HG03139 (cell line): Measurements from ENCODE around the gene TNP1.

ENCODE experiments used
- ATAC-seq: cut with Tn5 transposase; IDR thresholded peaks from one replicate; pipeline ENCODE4 v1.9.1; 2021; ENCODE audit not compliant: unreplicated experiment

The TNP1 gene, protein sequence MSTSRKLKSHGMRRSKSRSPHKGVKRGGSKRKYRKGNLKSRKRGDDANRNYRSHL

DNA sequence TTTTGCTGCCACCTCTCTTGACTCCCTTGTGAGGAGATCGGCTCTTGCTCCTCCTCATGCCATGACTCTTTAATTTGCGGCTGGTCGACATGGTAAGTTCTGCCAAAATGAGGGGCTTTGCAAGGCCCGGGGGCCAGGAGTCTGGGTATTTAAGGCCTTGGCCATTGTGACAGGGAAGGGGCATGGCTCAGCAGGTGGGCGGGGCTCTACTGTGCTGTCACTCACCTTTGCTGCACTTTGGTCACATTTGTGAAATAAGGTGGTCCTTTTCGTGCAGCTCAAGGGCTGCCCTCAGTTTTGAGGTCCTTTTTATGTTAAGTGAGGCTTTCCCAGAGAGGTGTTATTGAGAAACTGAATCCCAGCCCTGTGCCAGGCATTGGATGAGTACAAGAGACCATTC, at the start of gene TNP1:
TNP1 (minus strand) TSS at position 121 of the 400 bp plus-strand sequence; CDS start at position 91, 30 bp downstream.
- no peak for ATAC-seq

- ATAC-seq: no peak
Measured at GRCh38 chr2:216908300-216908699, 48.4 kb upstream of the TNP1 start.

DNA sequence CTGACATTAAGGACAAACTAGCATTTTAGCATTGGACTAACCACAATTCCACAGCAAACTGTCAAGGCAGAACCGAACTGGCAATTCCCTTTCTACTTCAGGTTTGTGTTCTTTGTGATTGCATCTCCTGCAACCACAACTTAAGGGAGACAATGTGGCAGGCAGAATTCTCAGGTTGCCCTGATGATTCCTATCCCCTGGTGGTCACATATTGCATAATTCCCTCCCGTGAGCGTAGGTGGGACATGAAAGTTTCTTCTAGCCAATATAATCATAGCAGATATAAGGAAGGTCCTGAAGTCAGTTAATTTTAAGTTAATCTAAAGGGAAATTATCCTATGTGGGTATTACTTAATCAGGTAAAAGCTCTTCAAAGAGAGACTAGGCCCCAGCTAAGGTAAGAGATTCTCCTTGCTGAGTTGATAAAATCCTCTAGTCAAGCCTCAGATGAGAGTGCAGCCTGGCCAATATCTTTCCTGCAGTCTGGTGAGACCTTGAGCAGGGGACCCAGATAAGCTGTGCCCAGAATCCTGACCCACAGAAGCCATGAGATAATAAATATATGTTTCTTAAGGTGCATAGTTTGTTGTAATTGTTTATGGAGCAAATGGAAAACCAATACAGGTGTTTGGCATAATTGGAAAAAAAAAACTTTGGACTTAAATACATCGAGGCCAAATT, 45.9 kb upstream of the TNP1 start:
- ATAC-seq: no peak

GRCh38 chr2:216904974-216905373, 45.1 kb upstream of the TNP1 start:
- no peak for ATAC-seq

DNA sequence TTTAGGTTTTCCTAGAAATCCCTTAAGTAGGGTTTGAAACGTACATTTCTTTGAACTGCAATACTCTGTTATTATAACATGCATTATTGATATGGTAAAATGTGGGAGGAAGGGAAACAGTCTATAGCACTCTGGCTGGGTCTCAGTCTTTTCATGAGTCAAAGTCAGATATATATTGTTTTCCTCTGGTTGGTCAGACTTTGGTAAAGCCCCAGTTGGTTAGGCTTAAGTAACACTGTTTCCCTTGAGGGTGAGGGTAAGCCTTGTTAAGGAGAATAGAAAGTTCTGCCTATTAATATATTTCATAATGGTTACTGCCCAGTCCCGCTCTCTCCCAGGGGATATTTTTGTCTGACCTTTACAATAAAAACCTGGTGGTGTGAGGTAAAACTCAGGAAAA, 44.7 kb upstream of the TNP1 start:
- no peak for ATAC-seq

- ATAC-seq: no peak
Measured at GRCh38 chr2:216903470-216903869, 43.6 kb upstream of the TNP1 start.

- no peak for ATAC-seq
Measured at GRCh38 chr2:216901273-216901672, 41.4 kb upstream of the TNP1 start.

DNA sequence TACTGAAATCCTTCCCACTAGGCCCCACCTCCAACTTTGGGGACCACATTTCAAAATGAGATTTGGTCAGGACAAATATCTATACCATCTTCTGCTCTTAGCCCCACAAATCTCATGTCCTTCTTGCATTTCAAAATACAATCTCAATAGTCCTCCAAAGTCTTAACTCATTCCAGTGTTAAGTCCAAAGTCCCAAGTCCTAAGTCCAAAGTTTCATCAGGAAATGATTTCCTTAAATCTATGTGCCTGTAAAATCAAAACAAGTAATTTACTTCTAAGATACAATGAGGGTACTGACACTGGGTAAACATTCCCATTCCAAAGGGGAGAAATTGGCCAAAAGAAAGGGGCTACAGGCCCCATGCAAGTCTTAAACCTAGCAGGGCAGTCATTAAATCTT, 40.5 kb upstream of the TNP1 start:
- ATAC-seq: no peak

- no peak for ATAC-seq
Measured at GRCh38 chr2:216897561-216898203, 37.8 kb upstream of the TNP1 start.

DNA sequence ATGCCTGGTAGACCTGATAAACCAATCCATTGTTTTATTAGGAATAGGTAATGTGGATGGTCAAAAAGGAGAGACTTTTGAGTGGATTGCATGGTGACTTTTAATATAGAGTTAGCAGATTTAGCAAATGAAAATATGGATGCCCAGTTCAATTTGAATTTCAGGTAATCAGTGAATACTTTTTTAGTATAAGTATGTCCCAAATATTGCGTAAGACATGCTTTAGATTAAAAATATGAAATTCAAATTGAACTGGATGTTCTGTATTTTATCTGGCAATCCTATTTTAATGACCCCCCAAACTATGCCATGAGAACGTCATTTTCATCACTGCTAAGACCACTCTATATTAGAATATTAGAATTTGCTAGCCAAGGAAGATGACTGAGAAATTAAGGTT, 30.3 kb upstream of the TNP1 start:
- no peak for ATAC-seq

DNA sequence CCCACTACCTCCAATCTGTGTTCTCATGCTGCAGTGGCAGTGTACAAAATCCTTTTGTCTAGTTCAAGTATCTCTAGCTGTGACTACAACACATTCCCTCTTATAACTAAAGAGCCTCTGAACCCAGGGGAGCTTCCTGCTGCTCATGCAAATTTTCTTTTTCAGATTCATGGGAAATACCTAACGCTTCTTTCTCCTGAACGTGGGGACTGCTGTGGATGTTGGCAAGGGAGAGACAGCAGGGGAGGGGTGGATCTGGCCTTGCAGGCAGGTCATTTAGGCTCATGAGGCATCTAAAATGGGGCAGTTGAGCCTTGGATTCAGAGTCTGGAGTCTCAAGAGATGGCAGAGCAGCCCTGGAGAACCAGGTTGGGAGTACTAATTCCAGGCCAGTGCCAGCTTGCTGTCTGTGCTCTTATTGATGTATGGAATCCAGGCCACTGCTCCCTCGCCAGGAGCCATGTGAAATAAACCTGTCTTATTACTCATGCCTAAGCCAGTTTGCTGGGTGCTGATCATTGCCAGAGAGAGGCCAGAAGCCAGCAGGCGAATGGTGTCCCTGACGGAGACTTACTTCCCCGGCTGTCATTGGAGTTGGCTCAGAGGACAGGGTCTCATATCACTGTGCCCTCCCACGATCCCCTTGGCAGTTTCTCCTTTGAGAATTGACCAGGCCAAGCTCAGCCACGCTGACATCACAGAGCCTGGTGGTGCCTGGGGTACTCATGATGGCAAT, 29.2 kb upstream of the TNP1 start:
- ATAC-seq: no peak

DNA sequence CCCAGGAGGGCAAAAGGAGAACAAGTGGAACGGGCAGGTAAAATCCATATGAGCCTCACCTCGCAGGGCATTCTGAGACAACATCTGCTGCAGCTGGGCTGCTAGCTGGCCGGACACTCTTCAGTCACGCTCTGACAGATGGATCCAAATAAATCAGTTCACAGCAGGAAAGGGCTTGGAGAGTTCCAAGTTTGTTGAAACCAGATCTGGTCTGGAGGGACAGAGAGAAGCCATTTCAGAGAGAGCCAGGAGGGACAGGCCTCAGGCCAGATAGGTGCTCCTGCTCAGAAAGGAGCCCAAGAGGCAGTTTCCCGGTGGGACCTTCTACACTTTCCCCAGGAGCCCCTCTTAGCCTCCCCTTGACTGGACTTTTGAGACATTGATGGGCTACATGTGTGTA, 28.2 kb upstream of the TNP1 start:
- ATAC-seq: no peak

GRCh38 chr2:216887138-216887537, 27.3 kb upstream of the TNP1 start:
- no peak for ATAC-seq

DNA sequence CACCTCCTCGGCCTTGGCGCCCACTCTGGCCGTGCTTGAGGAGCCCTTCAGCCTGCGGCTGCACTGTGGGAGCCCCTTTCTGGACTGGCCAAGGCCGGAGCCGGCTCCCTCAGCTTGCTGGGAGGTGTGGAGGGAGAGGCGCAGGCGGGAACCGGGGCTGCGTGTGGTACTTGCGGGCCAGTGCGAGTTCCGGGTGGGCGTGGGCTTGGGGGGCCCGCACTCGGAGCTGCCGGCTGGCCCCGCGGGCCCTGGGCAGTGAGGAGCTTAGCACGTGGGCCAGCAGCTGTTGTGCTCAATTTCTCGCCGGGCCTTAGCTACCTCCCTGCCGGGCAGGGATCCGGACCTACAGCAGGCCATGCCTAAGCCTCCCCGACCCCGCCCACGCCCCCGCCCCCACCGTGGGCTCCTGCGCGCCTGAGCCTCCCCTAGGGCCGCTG, 25.3 kb upstream of the TNP1 start:
- ATAC-seq: no peak

GRCh38 chr2:216884347-216884746, 24.5 kb upstream of the TNP1 start:
- ATAC-seq: no peak

DNA sequence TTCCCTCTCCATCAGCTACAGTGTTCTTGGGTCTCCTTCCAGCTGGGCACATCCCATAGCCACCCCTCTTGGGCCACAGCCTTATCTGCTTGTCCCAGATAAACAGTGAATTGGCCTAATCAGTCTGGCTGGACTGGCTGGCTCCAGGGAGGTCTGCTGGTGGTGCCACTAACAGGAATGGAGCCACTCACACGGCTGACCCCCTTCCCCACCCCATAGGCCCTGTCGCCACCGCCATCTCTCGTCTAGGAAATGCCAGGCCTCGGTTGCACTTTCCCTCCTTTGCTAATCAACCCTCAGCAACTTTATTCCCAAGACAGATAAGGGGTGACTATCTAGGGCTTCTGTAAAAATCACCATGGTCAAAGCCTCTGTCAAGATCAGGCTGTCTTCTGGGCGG, 23.0 kb upstream of the TNP1 start:
- ATAC-seq: no peak

DNA sequence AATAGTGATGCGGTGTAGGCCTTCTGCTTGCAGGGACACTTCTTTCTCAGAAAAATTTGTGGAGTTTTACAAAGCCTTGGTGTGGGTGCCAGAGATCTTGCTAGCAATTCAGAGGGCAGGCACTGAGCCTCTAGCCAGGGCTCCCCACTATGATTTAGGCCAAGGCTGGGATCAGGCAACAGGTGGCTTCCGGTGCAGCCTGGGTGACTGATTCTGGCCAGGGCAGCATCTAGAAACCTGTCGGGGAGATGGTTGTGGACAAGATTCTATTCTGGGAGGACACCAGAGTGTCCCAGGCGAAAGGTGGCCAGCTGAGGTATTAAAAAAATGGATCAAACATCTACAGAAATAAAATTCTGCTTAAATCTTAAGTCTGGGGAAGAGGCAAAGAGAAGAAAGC, 21.5 kb upstream of the TNP1 start:
- ATAC-seq: no peak

GRCh38 chr2:216880509-216881184, 20.8 kb upstream of the TNP1 start:
- no peak for ATAC-seq

- ATAC-seq: no peak
Measured at GRCh38 chr2:216879727-216880508, 20.1 kb upstream of the TNP1 start.

GRCh38 chr2:216878072-216878471, 18.2 kb upstream of the TNP1 start:
- no peak for ATAC-seq

- no peak for ATAC-seq
Measured at GRCh38 chr2:216877085-216877484, 17.2 kb upstream of the TNP1 start.
